Adrenal gland (tissue), 19 donors: ENCODE results near the gene ABLIM2. TPM values are rescaled to one million over a fixed set of nuclear protein-coding genes. Genes with fewer than 3 reads are reported as not detected.

ENCODE experiments used
- DNase-seq, 7 donors: peaks; one replicate each; pipeline ENCODE4 v3.0.0-alpha.2; 2019 to 2020
- H3K27ac ChIP-seq, 5 donors: fragments of 200-600 bp; sonication (generic) in 4 of 5; 1 replicate in 3 of 5; 2 replicates in 2 of 5; pipeline versions ENCODE4 v1.5.1 to v1.8.0; 2016 to 2020; ENCODE audit warnings: mild to moderate bottlenecking in 1 of 5
- H3K27me3 ChIP-seq: fragments of 200-600 bp; 2 replicates; pipeline ENCODE4 v1.8.0; 2021
- H3K36me3 ChIP-seq, 2 donors: fragments of 200-600 bp; replicated peaks in 1 of 2; 1 replicate in 1 of 2; 2 replicates in 1 of 2; pipeline versions ENCODE4 v1.5.1 to v1.8.0; 2018 to 2022
- H3K4me1 ChIP-seq, 2 donors: fragments of 200-600 bp; replicated peaks in 1 of 2; 1 replicate in 1 of 2; 2 replicates in 1 of 2; pipeline versions ENCODE4 v1.5.1 to v1.8.0; 2018 to 2021
- H3K4me3 ChIP-seq, 4 donors: fragments of 200-600 bp; sonication (generic) in 3 of 4; one replicate each; pipeline ENCODE4 v1.5.1; 2016 to 2018
- H3K9me3 ChIP-seq, 3 donors: fragments of 200-600 bp; sonication (generic) in 1 of 3; replicated peaks in 1 of 3; 1 replicate in 2 of 3; 2 replicates in 1 of 3; pipeline versions ENCODE4 v1.5.1 to v1.8.0; 2016 to 2021
- POLR2A ChIP-seq, 2 donors: fragments of 450-650 bp; IDR thresholded peaks; one replicate each; pipeline ENCODE4 v1.6.1; 2017; ENCODE audit warnings: antibody characterized with exemption in 2 of 2, mild to moderate bottlenecking in 2 of 2, moderate library complexity in 1 of 2
- WGBS, 4 donors: extraction: QIAGEN DNeasy Blood & Tissue Kit in 2 of 4; methylation state at CpG; one replicate each; pipeline versions ENCODE4 v1.1.5 to v1.1.7; 2013 to 2017; 5-methylcytosine and 5-hydroxymethylcytosine counted together
- intact Hi-C, 2 donors: fragments of 100-400 bp; cut with DNase I; formaldehyde crosslinking; loops; one replicate each; pipeline versions ENCODE4 v1.14.1 to v1.15.0; 2022 to 2023
- long read RNA-seq, 10 donors: library from polyadenylated mRNA in 3 of 10; unstranded in 2 of 10; stranded (forward) in 1 of 10; transcript quantifications; one replicate each; pipeline ENCODE4 v2.0.0 and lab custom pipeline, GENCODE V29; 2021 to 2026
- polyA plus RNA-seq, 3 donors: library from polyadenylated mRNA; stranded (reverse); fragments of 200-250 nt in 2 of 3; fragments of 350-450 nt in 1 of 3; fragmentation: Illumina TruSeq in 1 of 3; extraction: RNeasy Lipid Tissue Mini Kit (QIAGEN cat#74804) in 1 of 3; gene quantifications; one replicate each; pipeline ENCODE4 v1.2.3, GENCODE V29; 2013 to 2014
- total RNA-seq, 9 donors: library from RNA; depleted of rRNA in 4 of 9; stranded (reverse); fragments of >200 nt in 4 of 9; fragments of 120-200 nt in 1 of 9; fragmentation: NEBNext Ultra II Directional in 1 of 9; extraction: Animal tissue kit (Norgen Biotek cat#: 25700) in 1 of 9; gene quantifications; one replicate each; pipeline versions ENCODE4 v1.1.0 to v1.2.4, GENCODE V29; 2013 to 2023
- TF ChIP-seq, protein P1 (sequence below), 6 experiments: fragments of 450-650 bp in 4 of 6; fragments of 200-600 bp in 2 of 6; sonication (generic) in 1 of 6; IDR thresholded peaks; 1 replicate in 5 of 6; 2 replicates in 1 of 6; pipeline versions ENCODE4 v1.5.1 to v1.8.0; 2016 to 2021; ENCODE audit warnings: antibody characterized with exemption in 6 of 6, mild to moderate bottlenecking in 2 of 6, moderate library complexity in 1 of 6
- donor health status: healthy with polysubstance abuse.
- donor health status: Bipolar disorder and iron deficiency.
- donor health status: DM: yes; HTN: yes; CAD: no.
- donor health status: DM: no; HTN: no; CAD: no.
- donor health status: DM: no; HTN: no; CAD: no.
- donor health status: DM: yes; HTN: yes; CAD: no.

Gene ABLIM2
- total RNA-seq (10 to 100 TPM in 8 of 9 donors, 1 to 10 TPM in 1; 9.9 to 31.2 (median 15.4) TPM), polyA plus RNA-seq (10 to 100 TPM in 2 of 3 donors, 1 to 10 TPM in 1; 5.8 to 14.1 (median 10.5) TPM)
- long read RNA-seq, donor 1, partial matches to known transcripts: 0 of 4 reads
- long read RNA-seq, donor 1, other reads (novel, unspliced or antisense): 0 of 4 reads
- long read RNA-seq, donor 2, partial matches to known transcripts: 0 of 2 reads
- long read RNA-seq, donor 2, other reads (novel, unspliced or antisense): 0 of 2 reads
- long read RNA-seq, donor 3, partial matches to known transcripts: 0 of 1 reads
- long read RNA-seq, donor 3, other reads (novel, unspliced or antisense): 0 of 1 reads
- long read RNA-seq, donor 4, partial matches to known transcripts: 0 of 2 reads
- long read RNA-seq, donor 4, other reads (novel, unspliced or antisense): 0 of 2 reads
- long read RNA-seq, donor 5, partial matches to known transcripts: 8 of 23 reads
- long read RNA-seq, donor 5, other reads (novel, unspliced or antisense): 11 of 23 reads
- long read RNA-seq, donor 6, partial matches to known transcripts: 0 of 2 reads
- long read RNA-seq, donor 6, other reads (novel, unspliced or antisense): 1 of 2 reads
- long read RNA-seq, donor 7: 0 reads
- long read RNA-seq, donor 8, partial matches to known transcripts: 0 of 2 reads
- long read RNA-seq, donor 8, other reads (novel, unspliced or antisense): 0 of 2 reads
- long read RNA-seq, donor 9, partial matches to known transcripts: 0 of 2 reads
- long read RNA-seq, donor 9, other reads (novel, unspliced or antisense): 0 of 2 reads
- long read RNA-seq, donor 10, partial matches to known transcripts: 0 of 2 reads
- long read RNA-seq, donor 10, other reads (novel, unspliced or antisense): 0 of 2 reads

DNA sequence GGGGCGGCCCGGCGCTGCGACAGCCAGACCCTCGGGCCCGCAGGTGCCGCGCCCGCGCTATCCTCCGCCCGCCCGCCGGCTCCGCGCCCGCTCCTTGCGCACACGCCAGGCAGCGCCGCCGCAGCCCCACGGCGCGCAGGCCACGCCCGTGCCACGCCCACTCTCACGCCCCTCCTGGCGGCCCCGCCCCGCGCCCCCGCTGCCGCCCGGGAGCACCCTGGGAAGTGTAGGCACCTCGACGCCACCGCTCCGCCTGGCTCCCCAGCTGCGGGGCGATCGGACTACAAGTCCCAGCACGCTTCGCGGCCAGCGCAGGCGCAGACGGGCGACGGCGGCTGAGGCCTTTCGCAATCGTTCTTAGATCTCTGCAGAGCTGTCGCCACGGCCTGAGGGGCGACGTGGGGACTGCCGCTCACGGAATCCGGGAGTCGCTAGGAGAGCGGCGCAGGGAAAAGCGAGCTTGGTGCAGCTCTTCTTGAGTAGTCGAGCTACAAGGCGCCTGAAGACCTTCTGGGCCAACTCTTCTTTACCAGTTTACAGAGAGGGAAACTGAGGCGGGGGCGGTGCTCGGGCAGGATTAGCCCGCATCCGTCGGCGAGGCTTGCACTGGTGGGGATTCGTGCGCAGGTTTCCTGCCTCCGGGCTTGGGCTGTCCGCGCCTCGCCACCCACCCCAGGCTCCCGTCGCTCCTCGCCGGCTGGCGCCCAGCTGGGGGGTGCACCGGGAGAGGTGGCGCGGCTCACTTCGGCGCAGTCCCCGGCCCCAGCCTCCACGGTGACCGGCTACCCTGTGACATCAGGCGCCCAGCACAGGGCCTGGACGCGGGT, at the start of gene ABLIM2:
TSS of gene ABLIM2 (minus strand) at position 104 of the 827 bp plus-strand sequence. CDS start 124 bp downstream, outside the sequence.
- WGBS, 4 donors: 0 to 1% (median 0%) methylated on average over 8 to 96 of the region's 96 CpGs
- peak; percentile 98 to 99 (median 98) for DNase-seq
- peak; percentile 49 to 86 for TF ChIP-seq POLR2A (IDR thresholded peaks at IDR 0.05)
- TF ChIP-seq, protein P1, sequence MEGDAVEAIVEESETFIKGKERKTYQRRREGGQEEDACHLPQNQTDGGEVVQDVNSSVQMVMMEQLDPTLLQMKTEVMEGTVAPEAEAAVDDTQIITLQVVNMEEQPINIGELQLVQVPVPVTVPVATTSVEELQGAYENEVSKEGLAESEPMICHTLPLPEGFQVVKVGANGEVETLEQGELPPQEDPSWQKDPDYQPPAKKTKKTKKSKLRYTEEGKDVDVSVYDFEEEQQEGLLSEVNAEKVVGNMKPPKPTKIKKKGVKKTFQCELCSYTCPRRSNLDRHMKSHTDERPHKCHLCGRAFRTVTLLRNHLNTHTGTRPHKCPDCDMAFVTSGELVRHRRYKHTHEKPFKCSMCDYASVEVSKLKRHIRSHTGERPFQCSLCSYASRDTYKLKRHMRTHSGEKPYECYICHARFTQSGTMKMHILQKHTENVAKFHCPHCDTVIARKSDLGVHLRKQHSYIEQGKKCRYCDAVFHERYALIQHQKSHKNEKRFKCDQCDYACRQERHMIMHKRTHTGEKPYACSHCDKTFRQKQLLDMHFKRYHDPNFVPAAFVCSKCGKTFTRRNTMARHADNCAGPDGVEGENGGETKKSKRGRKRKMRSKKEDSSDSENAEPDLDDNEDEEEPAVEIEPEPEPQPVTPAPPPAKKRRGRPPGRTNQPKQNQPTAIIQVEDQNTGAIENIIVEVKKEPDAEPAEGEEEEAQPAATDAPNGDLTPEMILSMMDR (IDR thresholded peaks at IDR 0.05): peak in 1 of 6 experiments; percentile 31
- Histone ChIP-seq H3K4me3 (peak within 1 kb of the TSS; percentile 36 to 82 (median 56)), H3K9me3 (no peaks in the 10 kb centered on the region), H3K4me1 (peaks cover 11 to 21% of the 10 kb centered on the region in 2 donors), H3K27me3 (no peaks in the 10 kb centered on the region), H3K27ac (peak within 1 kb of the TSS in 2 of 5 donors; percentile 70 to 71), H3K36me3 (no peaks in the 10 kb centered on the region)
- intact Hi-C loops: no loop called here

DNA sequence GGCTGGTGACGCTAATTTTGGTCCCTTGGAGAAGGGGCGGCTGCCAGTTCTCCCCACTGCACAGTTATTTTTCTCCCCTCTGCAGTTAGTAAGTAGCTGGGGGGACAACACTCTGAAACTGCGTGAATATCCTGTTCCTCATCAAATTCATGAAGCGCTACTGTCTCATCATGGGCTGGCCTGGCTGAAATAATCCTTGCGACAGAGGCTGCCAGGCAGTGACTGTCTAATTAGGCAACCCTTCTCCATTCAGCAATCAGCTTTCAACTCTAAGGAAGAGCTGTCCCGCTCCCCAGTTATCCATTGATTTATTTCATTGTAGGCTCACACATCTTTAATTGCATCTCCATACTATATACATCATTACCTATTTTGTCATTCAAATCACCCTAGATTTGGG, 48.7 kb upstream of the ABLIM2 start:
- no peaks in the 10 kb centered on the region for H3K4me1 ChIP-seq
- no peak overlapping the region for H3K4me3 ChIP-seq
- TF ChIP-seq, protein P1 (IDR thresholded peaks at IDR 0.05): no peak
- TF ChIP-seq POLR2A (IDR thresholded peaks at IDR 0.05): no peak
- H3K27ac ChIP-seq: no peak overlapping the region
- DNase-seq: no peak
- H3K9me3 ChIP-seq: no peaks in the 10 kb centered on the region
- 74 to 87% (median 80%) methylated on average over 6 of the region's 6 CpGs for WGBS, 4 donors
- intact Hi-C loops: no loop called here
- H3K27me3 ChIP-seq: no peaks in the 10 kb centered on the region
- peaks cover 0 to 10% of the 10 kb centered on the region in 2 donors for H3K36me3 ChIP-seq

DNA sequence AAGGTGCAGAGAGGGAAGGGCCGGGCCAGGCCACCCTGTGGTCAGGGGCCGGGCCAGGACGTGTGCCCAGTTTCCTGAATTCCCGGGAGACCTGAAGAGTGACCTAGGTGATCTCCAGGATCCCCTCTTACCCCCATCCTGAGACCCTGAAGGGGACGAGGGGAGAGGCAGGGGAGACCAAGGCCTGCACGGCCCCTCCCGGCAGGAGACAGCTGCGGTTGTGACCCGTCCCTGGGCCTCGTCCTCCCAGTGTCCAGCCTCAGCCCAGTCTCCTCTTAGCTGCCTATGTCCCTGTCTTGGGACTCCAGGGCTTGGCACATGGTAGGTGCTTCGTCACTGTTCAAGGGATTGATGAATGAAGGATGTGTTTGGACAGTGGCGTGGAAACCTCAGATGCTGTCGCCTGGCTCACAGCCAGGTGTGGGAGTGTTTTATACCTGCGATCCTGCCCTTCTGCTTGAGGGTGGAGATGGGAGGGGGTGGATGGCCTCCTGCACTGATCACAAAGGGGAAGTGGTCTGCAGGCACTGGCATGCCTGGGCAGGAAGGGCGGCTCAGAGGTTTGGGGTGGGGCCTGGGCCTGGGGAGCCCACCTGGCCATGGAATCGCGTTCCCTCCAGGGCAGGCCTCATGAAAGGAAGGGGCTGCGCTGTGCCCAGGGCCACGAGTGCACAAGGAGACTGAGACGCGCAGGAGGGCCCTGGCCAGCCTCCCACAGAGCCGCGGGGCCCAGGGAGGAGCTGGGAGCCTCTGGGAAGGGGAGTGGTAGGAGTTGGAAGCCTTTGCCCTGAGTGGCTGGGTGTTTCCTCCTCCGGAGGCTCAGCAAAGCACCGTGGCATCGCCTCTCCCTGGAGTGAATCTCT, 47.4 kb upstream of the ABLIM2 start:
- no peak for DNase-seq
- H3K4me1 ChIP-seq: peaks cover 0 to 4% of the 10 kb centered on the region in 2 donors
- peaks cover 0 to 10% of the 10 kb centered on the region in 2 donors for H3K36me3 ChIP-seq
- no peak for TF ChIP-seq POLR2A (IDR thresholded peaks at IDR 0.05)
- no peak overlapping the region for H3K4me3 ChIP-seq
- H3K9me3 ChIP-seq: no peaks in the 10 kb centered on the region
- H3K27me3 ChIP-seq: no peaks in the 10 kb centered on the region
- no peak overlapping the region for H3K27ac ChIP-seq
- intact Hi-C loops: no loop called here
- 64 to 90% (median 73%) methylated on average over 5 to 26 of the region's 26 CpGs for WGBS, 4 donors

DNA sequence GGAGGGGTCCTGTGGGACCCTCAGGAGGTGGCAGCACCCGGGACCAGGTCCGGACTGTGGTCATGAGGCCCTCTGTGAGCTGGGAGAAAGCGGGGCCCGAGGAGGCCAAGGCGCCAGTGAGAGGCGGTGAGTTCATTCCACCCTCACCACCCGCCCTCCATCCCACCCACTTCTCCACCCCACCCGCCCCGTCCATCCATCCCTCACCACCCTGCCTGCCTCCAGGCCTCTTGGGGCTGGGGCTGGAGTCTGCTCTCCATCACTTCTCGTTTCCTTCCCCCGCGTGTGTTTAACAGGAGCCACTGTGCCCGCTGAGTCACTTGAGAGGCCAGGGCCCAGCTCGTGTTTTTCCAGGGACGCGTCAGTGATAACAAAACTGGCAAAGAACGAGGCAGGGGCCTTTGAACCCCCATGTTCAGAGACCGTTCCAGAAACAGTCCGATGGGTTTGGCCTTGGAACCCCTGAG, 46.7 kb upstream of the ABLIM2 start:
- TF ChIP-seq, protein P1 (IDR thresholded peaks at IDR 0.05): no peak
- no peak for TF ChIP-seq POLR2A (IDR thresholded peaks at IDR 0.05)
- no peaks in the 10 kb centered on the region for H3K9me3 ChIP-seq
- H3K27me3 ChIP-seq: no peaks in the 10 kb centered on the region
- intact Hi-C loops: no loop called here
- H3K36me3 ChIP-seq: peaks cover 0 to 10% of the 10 kb centered on the region in 2 donors
- H3K27ac ChIP-seq: no peak overlapping the region
- peaks cover 0 to 4% of the 10 kb centered on the region in 2 donors for H3K4me1 ChIP-seq
- H3K4me3 ChIP-seq: no peak overlapping the region
- DNase-seq: peak in 2 of 7 donors; percentile 51 to 62
- 35 to 62% (median 46%) methylated on average over 5 to 19 of the region's 19 CpGs for WGBS, 4 donors
